ENCODE data around the gene KRT39. TPM values are rescaled to one million over a fixed set of nuclear protein-coding genes. Genes with fewer than 3 reads are reported as not detected.
"Not testable (repeated sequence)": the region's sequence is repeated elsewhere in the genome, so short reads cannot be mapped to it uniquely, and the experiment has no call there.

Gene KRT39
- total and polyA plus RNA-seq, 5 donors = not detected

DNA sequence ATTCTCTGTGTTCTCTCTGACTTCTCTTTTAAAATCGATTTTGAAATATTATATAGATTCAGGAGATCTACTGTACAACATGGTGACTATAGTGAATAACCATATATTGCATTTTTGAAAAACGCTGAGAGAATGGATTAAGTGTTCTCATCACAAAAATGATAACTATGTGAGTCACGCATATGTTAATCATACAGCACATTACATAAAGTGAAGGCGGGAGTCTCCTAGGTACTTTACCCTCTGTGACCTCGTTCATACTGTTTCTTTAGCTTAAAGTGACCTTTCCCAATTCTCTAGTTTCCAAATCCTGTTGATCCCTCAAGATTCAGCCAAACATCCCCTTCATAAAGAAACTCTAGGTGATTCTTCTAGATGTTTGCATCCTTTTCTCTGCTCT is 36.1 kb upstream of the KRT39 start:
- intact Hi-C loops (cut with DNase I) = no loop called here

DNA sequence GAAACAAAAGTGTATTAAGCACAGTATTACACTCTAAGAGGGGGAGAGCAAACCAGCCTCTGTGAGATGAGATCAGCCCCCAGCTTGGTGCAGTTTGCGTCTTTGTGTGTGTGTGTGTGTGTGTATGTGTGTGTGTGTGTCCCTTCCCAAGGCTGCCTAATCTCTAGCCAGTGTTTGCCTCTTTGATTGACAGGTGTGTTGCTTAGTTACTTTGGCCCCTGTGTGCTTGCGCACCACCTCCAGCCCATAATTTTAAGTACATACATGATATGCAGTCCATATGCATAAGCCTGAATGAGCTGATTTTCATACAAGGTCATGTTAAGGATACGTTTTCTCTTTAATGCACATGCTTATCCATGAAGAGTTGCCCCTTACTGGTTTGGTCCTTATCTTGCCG is 35.0 kb upstream of the KRT39 start:
- no peaks in the 10 kb centered on the region for H3K4me1 ChIP-seq (ENCODE audit: control insufficient read depth, insufficient read depth, low read length)
- no peak overlapping the region for H3K4me3 ChIP-seq (ENCODE audit: low read length)
- 74% methylated on average over 4 of the region's 4 CpGs for WGBS
- DNase-seq (no peak), ATAC-seq (no peak)
- H3K27ac ChIP-seq (ENCODE audit: low read length) = no peak overlapping the region
- no peaks in the 10 kb centered on the region for H3K9me3 ChIP-seq (ENCODE audit: control insufficient read depth, low read length)
- H3K27me3 ChIP-seq (ENCODE audit: control insufficient read depth, insufficient read depth) = no peaks in the 10 kb centered on the region
- intact Hi-C loops (cut with DNase I) = no loop called here

More for the DNA sequence above, 36.1 kb upstream of the KRT39 start:
- Histone ChIP-seq H3K4me1 (ENCODE audit: control insufficient read depth, insufficient read depth, low read length) (no peaks in the 10 kb centered on the region), H3K27me3 (ENCODE audit: control insufficient read depth, insufficient read depth) (no peaks in the 10 kb centered on the region), H3K9me3 (ENCODE audit: control insufficient read depth, low read length) (no peaks in the 10 kb centered on the region), H3K4me3 (ENCODE audit: low read length) (no peak overlapping the region), H3K27ac (ENCODE audit: low read length) (no peak overlapping the region)
- no peak for ATAC-seq
- 58% methylated on average over 5 of the region's 5 CpGs for WGBS
- DNase-seq = no peak

- H3K9me3 ChIP-seq (ENCODE audit: control insufficient read depth, low read length); ATAC-seq; H3K4me1 ChIP-seq (ENCODE audit: control insufficient read depth, insufficient read depth, low read length); H3K27ac ChIP-seq (ENCODE audit: low read length); H3K27me3 ChIP-seq (ENCODE audit: control insufficient read depth, insufficient read depth); H3K4me3 ChIP-seq (ENCODE audit: low read length); intact Hi-C loops (cut with DNase I): not testable (repeated sequence)
- DNase-seq = peak in 1 of 3 donors; percentile 22
- WGBS = 70% methylated on average over 6 of the region's 6 CpGs
Measured at GRCh38 chr17:40999563-40999962, 32.8 kb upstream of the KRT39 start, which contains the start of gene KRTAP3-2. TSS of gene KRTAP3-2 (minus strand) at chr17:40999906. CDS start at chr17:40999853, 53 bp downstream.

- no peak overlapping the region for H3K27ac ChIP-seq (ENCODE audit: low read length)
- no peak for DNase-seq
- no peak overlapping the region for H3K4me3 ChIP-seq (ENCODE audit: low read length)
- H3K9me3 ChIP-seq (ENCODE audit: control insufficient read depth, low read length) = no peaks in the 10 kb centered on the region
- no peaks in the 10 kb centered on the region for H3K4me1 ChIP-seq (ENCODE audit: control insufficient read depth, insufficient read depth, low read length)
- intact Hi-C loops (cut with DNase I) = no loop called here
- no peaks in the 10 kb centered on the region for H3K27me3 ChIP-seq (ENCODE audit: control insufficient read depth, insufficient read depth)
- 70% methylated on average over 2 of the region's 2 CpGs for WGBS
- no peak for ATAC-seq
Measured at GRCh38 chr17:40997361-40997760, 30.6 kb upstream of the KRT39 start.

GRCh38 chr17:40996829-40997228 is 30.1 kb upstream of the KRT39 start:
- no peak overlapping the region for H3K27ac ChIP-seq (ENCODE audit: low read length)
- H3K9me3 ChIP-seq (ENCODE audit: control insufficient read depth, low read length) = no peaks in the 10 kb centered on the region
- DNase-seq = no peak
- H3K4me1 ChIP-seq (ENCODE audit: control insufficient read depth, insufficient read depth, low read length) = no peaks in the 10 kb centered on the region
- WGBS = 81% methylated on average over 4 of the region's 4 CpGs
- intact Hi-C loops (cut with DNase I) = no loop called here
- ATAC-seq = no peak
- no peak overlapping the region for H3K4me3 ChIP-seq (ENCODE audit: low read length)
- no peaks in the 10 kb centered on the region for H3K27me3 ChIP-seq (ENCODE audit: control insufficient read depth, insufficient read depth)

DNA sequence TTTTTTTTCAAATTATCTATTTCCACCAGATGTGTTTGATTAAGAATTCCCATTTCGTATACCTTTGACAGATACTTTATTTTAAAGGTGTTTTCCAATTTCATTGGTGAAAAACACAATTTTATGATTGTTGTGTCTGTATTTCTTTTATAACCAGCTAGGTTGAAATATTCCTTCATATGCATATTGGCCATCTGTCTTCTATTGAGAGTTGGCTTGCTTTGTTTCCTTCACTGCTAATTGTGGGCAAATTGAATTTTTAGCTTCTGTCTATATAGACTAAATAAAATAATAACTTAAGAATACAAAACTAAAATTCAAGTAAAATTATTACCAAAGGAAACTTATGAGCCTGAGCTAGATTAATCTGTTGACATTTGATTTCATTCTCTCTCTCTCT is 28.4 kb upstream of the KRT39 start:
- DNase-seq = no peak
- 54% methylated on average over 1 of the region's 1 CpG for WGBS
- no peaks in the 10 kb centered on the region for H3K27me3 ChIP-seq (ENCODE audit: control insufficient read depth, insufficient read depth)
- ATAC-seq = no peak
- intact Hi-C loops (cut with DNase I) = no loop called here
- no peaks in the 10 kb centered on the region for H3K9me3 ChIP-seq (ENCODE audit: control insufficient read depth, low read length)
- H3K27ac ChIP-seq (ENCODE audit: low read length) = no peak overlapping the region
- no peak overlapping the region for H3K4me3 ChIP-seq (ENCODE audit: low read length)
- no peaks in the 10 kb centered on the region for H3K4me1 ChIP-seq (ENCODE audit: control insufficient read depth, insufficient read depth, low read length)

GRCh38 chr17:40993839-40994238 is 27.1 kb upstream of the KRT39 start, which contains the start of gene KRTAP3-3:
TSS of gene KRTAP3-3 (minus strand) at chr17:40994164. CDS start at chr17:40994097, 67 bp downstream.
- DNase-seq = no peak
- Histone ChIP-seq H3K4me3 (ENCODE audit: low read length) (no peak within 1 kb of the TSS), H3K4me1 (ENCODE audit: control insufficient read depth, insufficient read depth, low read length) (no peaks in the 10 kb centered on the region), H3K27ac (ENCODE audit: low read length) (no peak within 1 kb of the TSS), H3K27me3 (ENCODE audit: control insufficient read depth, insufficient read depth) (no peaks in the 10 kb centered on the region), H3K9me3 (ENCODE audit: control insufficient read depth, low read length) (no peaks in the 10 kb centered on the region)
- intact Hi-C loops (cut with DNase I) = no loop called here
- ATAC-seq = no peak
- WGBS = 36% methylated on average over 4 of the region's 4 CpGs

GRCh38 chr17:40993084-40993483 is 26.3 kb upstream of the KRT39 start:
- 96% methylated on average over 2 of the region's 2 CpGs for WGBS
- ATAC-seq = no peak
- H3K9me3 ChIP-seq (ENCODE audit: control insufficient read depth, low read length) = no peaks in the 10 kb centered on the region
- no peak overlapping the region for H3K27ac ChIP-seq (ENCODE audit: low read length)
- H3K27me3 ChIP-seq (ENCODE audit: control insufficient read depth, insufficient read depth) = no peaks in the 10 kb centered on the region
- intact Hi-C loops (cut with DNase I) = no loop called here
- no peak overlapping the region for H3K4me3 ChIP-seq (ENCODE audit: low read length)
- no peaks in the 10 kb centered on the region for H3K4me1 ChIP-seq (ENCODE audit: control insufficient read depth, insufficient read depth, low read length)
- no peak for DNase-seq

GRCh38 chr17:40992666-40993065 is 25.9 kb upstream of the KRT39 start:
- Histone ChIP-seq H3K27me3 (ENCODE audit: control insufficient read depth, insufficient read depth) (no peaks in the 10 kb centered on the region), H3K9me3 (ENCODE audit: control insufficient read depth, low read length) (no peaks in the 10 kb centered on the region), H3K4me1 (ENCODE audit: control insufficient read depth, insufficient read depth, low read length) (no peaks in the 10 kb centered on the region), H3K27ac (ENCODE audit: low read length) (no peak overlapping the region), H3K4me3 (ENCODE audit: low read length) (no peak overlapping the region)
- 84% methylated on average over 3 of the region's 3 CpGs for WGBS
- DNase-seq (no peak), ATAC-seq (no peak)
- intact Hi-C loops (cut with DNase I) = no loop called here

DNA sequence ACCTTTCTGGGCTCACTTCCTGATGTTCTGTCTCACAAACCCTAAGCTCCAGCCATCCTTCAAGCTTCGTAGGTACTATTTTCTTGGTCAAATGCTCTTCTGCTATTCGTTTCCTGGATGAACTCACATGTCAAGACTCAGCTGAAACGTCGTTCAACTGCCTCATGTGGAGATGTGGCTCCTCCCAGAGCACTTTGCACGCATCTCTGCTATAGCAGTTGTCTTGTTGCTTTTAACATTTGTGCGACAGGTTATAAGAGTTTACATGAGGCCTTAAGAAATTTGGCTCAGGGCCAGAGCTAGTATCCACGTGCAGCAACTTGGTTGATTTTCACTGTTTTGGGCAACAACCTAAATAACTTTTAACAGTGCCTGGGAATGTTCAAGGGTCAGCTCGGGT is 20.2 kb upstream of the KRT39 start:
- ATAC-seq (no peak), DNase-seq (no peak)
- intact Hi-C loops (cut with DNase I) = no loop called here
- 59% methylated on average over 8 of the region's 8 CpGs for WGBS
- H3K9me3 ChIP-seq (ENCODE audit: control insufficient read depth, low read length) = no peaks in the 10 kb centered on the region
- no peak overlapping the region for H3K4me3 ChIP-seq (ENCODE audit: low read length)
- H3K4me1 ChIP-seq (ENCODE audit: control insufficient read depth, insufficient read depth, low read length) = no peaks in the 10 kb centered on the region
- H3K27me3 ChIP-seq (ENCODE audit: control insufficient read depth, insufficient read depth) = no peaks in the 10 kb centered on the region
- no peak overlapping the region for H3K27ac ChIP-seq (ENCODE audit: low read length)

- DNase-seq (no peak), ATAC-seq (no peak)
- Histone ChIP-seq H3K4me1 (ENCODE audit: control insufficient read depth, insufficient read depth, low read length) (no peaks in the 10 kb centered on the region), H3K4me3 (ENCODE audit: low read length) (no peak within 1 kb of the TSS), H3K27me3 (ENCODE audit: control insufficient read depth, insufficient read depth) (no peaks in the 10 kb centered on the region), H3K9me3 (ENCODE audit: control insufficient read depth, low read length) (no peaks in the 10 kb centered on the region), H3K27ac (ENCODE audit: low read length) (no peak within 1 kb of the TSS)
- 65% methylated on average over 3 of the region's 3 CpGs for WGBS
- intact Hi-C loops (cut with DNase I) = no loop called here
Measured at GRCh38 chr17:40984226-40984625, 17.5 kb upstream of the KRT39 start, which contains the start of gene KRT40. TSS of gene KRT40 (minus strand) at chr17:40984326. CDS start at chr17:40984273, 53 bp downstream.

DNA sequence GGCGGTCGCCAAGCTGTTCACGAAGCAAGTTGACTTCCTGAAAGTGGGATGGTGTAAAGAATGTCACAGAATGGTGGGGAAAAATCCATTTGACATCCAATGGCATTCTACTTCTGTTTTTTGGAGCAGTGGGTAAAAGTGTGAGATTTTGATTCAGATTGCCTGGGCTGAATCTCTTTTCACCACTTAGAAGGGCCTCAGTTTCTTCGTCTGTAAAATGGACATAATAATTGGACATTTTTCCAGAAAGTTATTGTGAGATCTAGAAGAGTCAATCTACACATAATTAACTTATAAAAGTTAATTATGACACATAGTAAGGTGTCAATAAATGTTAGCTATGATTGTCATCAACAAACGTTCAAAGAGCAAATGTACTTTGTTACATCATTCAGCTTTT is 14.4 kb upstream of the KRT39 start:
- DNase-seq (no peak), ATAC-seq (no peak)
- intact Hi-C loops (cut with DNase I) = no loop called here
- peaks cover 3% of the 10 kb centered on the region for H3K27me3 ChIP-seq (ENCODE audit: control insufficient read depth, insufficient read depth)
- no peaks in the 10 kb centered on the region for H3K9me3 ChIP-seq (ENCODE audit: control insufficient read depth, low read length)
- 42% methylated on average over 5 of the region's 5 CpGs for WGBS
- no peak overlapping the region for H3K27ac ChIP-seq (ENCODE audit: low read length)
- H3K4me3 ChIP-seq (ENCODE audit: low read length) = no peak overlapping the region
- no peaks in the 10 kb centered on the region for H3K4me1 ChIP-seq (ENCODE audit: control insufficient read depth, insufficient read depth, low read length)

Measured in right cardiac atrium (tissue), 5 donors.